H9 (cell line): ENCODE results near the gene HTRA3. TPM values are rescaled to one million over a fixed set of nuclear protein-coding genes. Genes with fewer than 3 reads are reported as not detected.

ENCODE experiments used
- DNase-seq: peaks from one replicate; pipeline ENCODE4 v3.0.0-alpha.2; 2017
- H2AFZ ChIP-seq: one replicate; pipeline ENCODE4 v1.6.1; 2013; ENCODE audit warnings: mild to moderate bottlenecking, low read length, control low read depth, moderate library complexity
- H2AK5ac ChIP-seq: 2 replicates; pipeline ENCODE4 v1.6.1; 2013; ENCODE audit warnings: low read length, control low read depth, mixed read lengths; ENCODE audit not compliant: insufficient read length
- H2BK120ac ChIP-seq: one replicate; pipeline ENCODE4 v1.6.1; 2013; ENCODE audit warnings: low read depth, mild to moderate bottlenecking, low read length, control low read depth, inconsistent platforms; ENCODE audit not compliant: poor library complexity, severe bottlenecking
- H2BK12ac ChIP-seq: 2 replicates; pipeline ENCODE4 v1.6.1; 2013; ENCODE audit warnings: low read length, control low read depth, mixed read lengths, low read depth; ENCODE audit not compliant: insufficient read length
- H2BK15ac ChIP-seq: 2 replicates; pipeline ENCODE4 v1.6.1; 2013; ENCODE audit warnings: low read depth, low read length, control low read depth
- H2BK20ac ChIP-seq: one replicate; pipeline ENCODE4 v1.6.1; 2013; ENCODE audit warnings: low read depth, mild to moderate bottlenecking, low read length, control low read depth, inconsistent platforms; ENCODE audit not compliant: poor library complexity, severe bottlenecking
- H2BK5ac ChIP-seq: 2 replicates; pipeline ENCODE4 v1.6.1; 2013; ENCODE audit warnings: low read length, control low read depth, mixed read lengths; ENCODE audit not compliant: insufficient read length
- H3K14ac ChIP-seq: 2 replicates; pipeline ENCODE4 v1.6.1; 2013; ENCODE audit warnings: low read length, control low read depth; ENCODE audit not compliant: insufficient read depth
- H3K18ac ChIP-seq: 2 replicates; pipeline ENCODE4 v1.6.1; 2013; ENCODE audit warnings: low read depth, mild to moderate bottlenecking, mixed read lengths, low read length, control low read depth; ENCODE audit not compliant: insufficient read length
- H3K23ac ChIP-seq: 2 replicates; pipeline ENCODE4 v1.6.1; 2013; ENCODE audit warnings: low read length, control low read depth, mixed read lengths, low read depth; ENCODE audit not compliant: insufficient read length
- H3K23me2 ChIP-seq: 2 replicates; pipeline ENCODE4 v1.6.1; 2013; ENCODE audit warnings: low read depth, mild to moderate bottlenecking, mixed read lengths, low read length, control low read depth; ENCODE audit not compliant: insufficient read length, poor library complexity, severe bottlenecking
- H3K27ac ChIP-seq: 2 replicates; pipeline ENCODE4 v1.5.1; 2013; ENCODE audit warnings: low read length, control low read depth, mixed read lengths, low read depth; ENCODE audit not compliant: insufficient read length
- H3K27me3 ChIP-seq: 2 replicates; pipeline ENCODE4 v1.6.1; 2013; ENCODE audit warnings: low read length, control low read depth, inconsistent platforms; ENCODE audit not compliant: insufficient read depth
- H3K4ac ChIP-seq: 2 replicates; pipeline ENCODE4 v1.6.1; 2013; ENCODE audit warnings: low read depth, mild to moderate bottlenecking, control low read depth, inconsistent platforms, low read length, moderate library complexity
- H3K4me1 ChIP-seq: 2 replicates; pipeline ENCODE4 v1.6.1; 2013; ENCODE audit warnings: low read length, control low read depth, inconsistent platforms; ENCODE audit not compliant: insufficient read depth
- H3K4me2 ChIP-seq: 2 replicates; pipeline ENCODE4 v1.6.1; 2013; ENCODE audit warnings: low read length, control low read depth, mixed read lengths; ENCODE audit not compliant: insufficient read length, insufficient read depth
- H3K56ac ChIP-seq: 2 replicates; pipeline ENCODE4 v1.6.1; 2013; ENCODE audit warnings: low read depth, mild to moderate bottlenecking, mixed read lengths, low read length, control low read depth; ENCODE audit not compliant: insufficient read length
- H3K79me1 ChIP-seq: 2 replicates; pipeline ENCODE4 v1.6.1; 2013; ENCODE audit warnings: low read depth, mild to moderate bottlenecking, moderate library complexity, low read length, control low read depth, inconsistent platforms; ENCODE audit not compliant: insufficient read depth, poor library complexity, severe bottlenecking
- H3K79me2 ChIP-seq: 2 replicates; pipeline ENCODE4 v1.6.1; 2013; ENCODE audit warnings: low read length, control low read depth, inconsistent platforms; ENCODE audit not compliant: insufficient read depth
- H3K9ac ChIP-seq: 2 replicates; pipeline ENCODE4 v1.6.1; 2013; ENCODE audit warnings: low read length, control low read depth, mixed read lengths; ENCODE audit not compliant: insufficient read length; ENCODE audit errors: extremely low read depth
- H3K9me3 ChIP-seq: one replicate; pipeline ENCODE4 v1.6.1; 2013; ENCODE audit warnings: low read depth, low read length, inconsistent platforms; ENCODE audit not compliant: control insufficient read depth
- H3T11ph ChIP-seq: one replicate; pipeline ENCODE4 v1.6.1; 2013; ENCODE audit warnings: mild to moderate bottlenecking, low read length, control low read depth, inconsistent platforms
- H4K20me1 ChIP-seq: one replicate; pipeline ENCODE4 v1.6.1; 2013; ENCODE audit not compliant: control insufficient read depth, insufficient read length, insufficient read depth
- H4K5ac ChIP-seq: 2 replicates; pipeline ENCODE4 v1.6.1; 2013; ENCODE audit warnings: low read depth, mild to moderate bottlenecking, mixed read lengths, low read length, control low read depth; ENCODE audit not compliant: insufficient read length
- H4K8ac ChIP-seq: replicated peaks from 2 replicates; pipeline ENCODE4 v1.6.1; 2013; ENCODE audit warnings: low read length, control low read depth, mixed read lengths, low read depth; ENCODE audit not compliant: insufficient read length
- H4K91ac ChIP-seq: 2 replicates; pipeline ENCODE4 v1.6.1; 2013; ENCODE audit warnings: low read depth, mild to moderate bottlenecking, moderate library complexity, mixed read lengths, low read length, control low read depth; ENCODE audit not compliant: insufficient read length
- H3K27ac Mint-ChIP-seq, 3 experiments: 2 replicates in 2 of 3; 3 replicates in 1 of 3; pipeline ENCODE4 v1.8.0; 2020 to 2021; ENCODE audit warnings: mixed read lengths in 3 of 3, mild to moderate bottlenecking in 1 of 3, moderate library complexity in 1 of 3
- H3K27me3 Mint-ChIP-seq: 2 replicates; pipeline ENCODE4 v1.8.0; 2021; ENCODE audit warnings: low read depth, mild to moderate bottlenecking, moderate library complexity, mixed read lengths
- H3K36me3 Mint-ChIP-seq, 3 experiments: 2 replicates in 2 of 3; 3 replicates in 1 of 3; pipeline ENCODE4 v1.8.0; 2020 to 2021; ENCODE audit warnings: low read depth in 3 of 3, mixed read lengths in 3 of 3; ENCODE audit not compliant: insufficient read depth in 1 of 3
- H3K4me1 Mint-ChIP-seq, 2 experiments: 2 replicates each; pipeline ENCODE4 v1.8.0; 2020; ENCODE audit warnings: mixed read lengths in 2 of 2
- H3K4me3 Mint-ChIP-seq, 2 experiments: 2 replicates in 1 of 2; 3 replicates in 1 of 2; pipeline ENCODE4 v1.8.0; 2020 to 2021; ENCODE audit warnings: mild to moderate bottlenecking in 2 of 2, mixed read lengths in 2 of 2, moderate library complexity in 1 of 2
- H3K9me3 Mint-ChIP-seq, 2 experiments: 2 replicates in 1 of 2; 3 replicates in 1 of 2; pipeline ENCODE4 v1.8.0; 2020; ENCODE audit warnings: mild to moderate bottlenecking in 2 of 2, mixed read lengths in 2 of 2, moderate library complexity in 1 of 2
- CTCF ChIP-seq: fragments of 200-600 bp; sonication (generic); conservative IDR thresholded peaks from 3 replicates; pipeline ENCODE4 v1.8.0; 2021; ENCODE audit warnings: antibody characterized with exemption, mild to moderate bottlenecking
- WGBS: extraction: QIAGEN DNeasy Blood & Tissue Kit; methylation state at CpG from one replicate; pipeline ENCODE4 v1.1.7; 2013; ENCODE audit warnings: missing lambda C conversion rate, low lambda C conversion rate, mixed read lengths; ENCODE audit not compliant: insufficient read length; ENCODE audit errors: extremely low coverage; 5-methylcytosine and 5-hydroxymethylcytosine counted together
- total RNA-seq: library from RNA; stranded (reverse); gene quantifications from 2 replicates; pipeline ENCODE4 v1.2.1, GENCODE V29; 2021

HTRA3 gene
- total RNA-seq, 1 experiment from 2014 or later: 3.0 TPM

- Histone ChIP-seq H3K79me2 (no peaks in the 10 kb centered on the region), H3K23ac (no peak overlapping the region), H3K4me2 (no peak overlapping the region), H3K9ac (no peak overlapping the region), H3K9me3 (no peaks in the 10 kb centered on the region), H2AFZ (no peak overlapping the region), H4K5ac (no peak overlapping the region), H3K27me3 (no peaks in the 10 kb centered on the region), H2BK120ac (no peak overlapping the region), H2AK5ac (no peak overlapping the region), H4K20me1 (no peaks in the 10 kb centered on the region), H2BK5ac (no peak overlapping the region), H3K27ac (no peak overlapping the region), H3K56ac (no peak overlapping the region), H3K23me2 (no peaks in the 10 kb centered on the region), H3K18ac (no peak overlapping the region), H2BK20ac (no peak overlapping the region), H3T11ph (no peak overlapping the region), H3K14ac (no peak overlapping the region; the same call in 1 of the 2 replicates), H4K8ac (no peak overlapping the region), H4K91ac (no peak overlapping the region), H3K79me1 (no peaks in the 10 kb centered on the region), H2BK12ac (no peak overlapping the region), H3K4ac (no peak overlapping the region), H3K4me1 (no peaks in the 10 kb centered on the region), H2BK15ac (no peak overlapping the region)
- no peak overlapping the region for H3K4me3 Mint-ChIP-seq
- WGBS: no CpG with 5 or more reads among the region's 19 CpGs
- H3K9me3 Mint-ChIP-seq: peaks cover 5 to 6% of the 10 kb centered on the region in 2 experiments; a peak in 3 of 5 replicates
- TF ChIP-seq CTCF: no peak
- H3K27ac Mint-ChIP-seq: no peak overlapping the region
- H3K27me3 Mint-ChIP-seq: no peaks in the 10 kb centered on the region; the same call in 1 of the 2 replicates
- no peaks in the 10 kb centered on the region for H3K4me1 Mint-ChIP-seq
- no peak for DNase-seq
- peaks cover 4 to 7% (median 4%) of the 10 kb centered on the region in 3 experiments; a peak in 5 of 7 replicates for H3K36me3 Mint-ChIP-seq
Observed at GRCh38 chr4:8291701-8292477, 22.3 kb downstream of the HTRA3 start.
